Stimulated activated CD8-positive, alpha-beta memory T cell treated with anti-CD3 and anti-CD28 coated beads, Interleukin-7, amount 100 ng/mL, for 4 hours (primary cell): Measurements from ENCODE around the gene DTNB.

Experiments
- DNase-seq, 2 donors: peaks; one replicate each; pipeline ENCODE4 v3.0.0-alpha.2; 2020; ENCODE audit warnings: low read depth in 2 of 2

The DTNB gene

DNA sequence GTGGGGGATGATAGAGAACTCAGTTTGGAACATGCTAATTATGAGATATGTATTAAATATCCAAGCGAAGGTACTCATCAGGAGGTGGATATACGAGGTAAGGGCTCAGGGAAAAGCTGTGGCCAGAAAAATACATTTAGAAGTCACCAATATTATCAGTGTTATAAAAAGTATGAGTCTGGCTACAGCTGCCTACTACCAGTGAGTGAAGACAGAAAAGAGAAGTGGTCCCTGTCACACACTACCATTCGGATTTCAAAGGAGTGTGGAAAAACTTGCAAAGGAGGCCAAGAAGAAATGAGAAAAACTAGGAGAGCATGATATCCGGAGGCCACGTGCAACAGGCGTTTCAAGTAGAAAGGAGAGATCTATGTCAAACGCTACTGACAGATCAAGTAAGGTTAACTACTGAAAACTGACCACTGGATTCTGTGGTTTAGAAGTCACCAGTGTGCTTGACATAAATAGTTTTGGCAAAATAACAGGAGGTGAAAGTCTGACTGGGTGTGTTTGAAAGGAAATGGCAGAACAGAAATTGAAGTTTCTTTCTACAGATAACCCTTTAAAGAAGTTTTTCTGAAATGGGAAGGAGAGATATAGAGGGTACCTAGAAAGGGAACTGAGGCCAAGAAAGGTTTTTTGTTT is 213.0 kb downstream of the DTNB start:
- no peak for DNase-seq

DNA sequence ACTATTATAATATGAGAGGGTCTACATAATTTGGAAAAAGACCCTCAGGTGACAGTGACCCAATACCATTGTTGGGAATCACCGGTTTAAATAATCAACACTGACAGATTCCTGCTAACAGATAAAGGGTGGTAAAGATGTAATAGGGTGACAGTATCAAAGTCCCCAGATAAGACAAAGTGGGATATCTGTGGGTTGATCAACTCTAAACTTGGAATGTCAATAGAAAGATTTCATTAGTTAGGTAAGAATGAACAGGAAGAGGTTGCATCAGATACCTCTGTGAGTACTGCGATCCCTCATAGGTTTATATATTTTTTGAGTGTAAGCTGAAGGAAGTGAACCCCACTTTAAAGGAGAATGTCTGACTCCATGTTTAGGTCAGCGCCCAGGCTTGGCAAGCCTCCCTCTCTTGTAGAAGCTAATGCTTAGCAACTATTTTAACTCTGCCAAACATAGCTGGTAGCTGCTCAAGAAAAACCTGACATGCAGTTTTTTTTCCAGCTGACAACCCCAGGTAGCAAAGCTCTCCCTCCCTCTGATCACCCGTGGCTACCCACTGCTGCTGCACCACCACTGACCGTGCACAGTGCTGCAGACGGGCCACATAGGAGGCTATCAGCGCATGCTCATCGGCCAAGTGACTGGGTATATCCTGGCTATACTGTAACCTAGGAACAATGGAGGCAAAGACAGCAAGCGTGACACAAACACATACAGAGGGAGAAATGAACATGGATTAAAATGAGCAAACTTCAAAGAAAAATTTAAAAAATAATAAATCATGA is 218.4 kb downstream of the DTNB start:
- DNase-seq = no peak

DNA sequence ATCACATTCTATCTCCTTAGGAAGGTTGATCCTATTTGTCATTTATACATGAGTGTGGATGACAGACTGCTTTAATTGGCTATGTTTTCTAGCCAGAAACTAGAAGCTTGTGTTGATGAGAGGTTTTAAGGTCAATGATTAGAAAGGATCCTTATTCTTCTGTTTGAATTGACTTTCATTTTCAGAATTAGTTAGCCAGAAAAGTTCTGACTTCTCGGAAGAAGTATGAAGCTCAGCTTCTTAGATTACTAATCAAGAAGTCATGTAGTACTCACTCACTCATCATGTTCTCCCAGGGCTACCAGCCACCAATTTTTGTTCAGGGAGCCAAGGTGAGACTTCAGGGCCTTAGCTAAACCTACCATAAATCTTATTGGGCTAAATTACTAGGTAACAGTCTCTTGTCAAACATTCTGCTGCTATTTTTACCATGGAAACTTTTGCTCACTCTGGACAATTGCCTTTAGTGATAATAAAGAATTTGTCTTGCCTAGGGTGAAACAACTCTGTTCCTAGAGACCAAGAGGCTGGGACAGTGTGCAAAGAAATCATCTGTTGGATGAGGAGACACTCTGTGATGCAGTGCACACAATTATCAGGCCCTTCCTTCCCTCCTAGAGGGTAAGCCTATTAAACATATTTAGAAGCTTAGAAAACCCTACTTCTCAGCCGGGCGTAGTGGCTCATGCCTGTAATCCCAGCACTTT is 220.0 kb downstream of the DTNB start:
- no peak for DNase-seq

DNA sequence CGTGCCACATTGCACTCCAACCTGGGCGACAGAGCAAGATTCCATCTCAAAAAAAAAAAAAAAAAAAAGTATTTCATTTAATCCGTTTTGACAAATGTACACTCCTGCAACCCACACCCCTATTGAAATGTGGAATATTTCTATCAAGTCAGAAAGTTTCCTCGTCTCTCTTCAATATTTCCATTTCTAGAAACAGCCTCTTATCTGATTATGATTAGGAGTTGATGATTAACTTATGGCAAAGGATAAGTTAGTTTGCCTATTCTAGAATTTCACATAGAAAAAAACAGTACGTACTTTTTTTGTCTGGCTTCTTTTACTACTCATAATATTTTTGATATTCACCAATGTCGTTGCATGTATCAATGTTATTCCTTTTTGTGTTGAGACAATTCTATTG is 224.6 kb downstream of the DTNB start:
- DNase-seq = no peak

DNA sequence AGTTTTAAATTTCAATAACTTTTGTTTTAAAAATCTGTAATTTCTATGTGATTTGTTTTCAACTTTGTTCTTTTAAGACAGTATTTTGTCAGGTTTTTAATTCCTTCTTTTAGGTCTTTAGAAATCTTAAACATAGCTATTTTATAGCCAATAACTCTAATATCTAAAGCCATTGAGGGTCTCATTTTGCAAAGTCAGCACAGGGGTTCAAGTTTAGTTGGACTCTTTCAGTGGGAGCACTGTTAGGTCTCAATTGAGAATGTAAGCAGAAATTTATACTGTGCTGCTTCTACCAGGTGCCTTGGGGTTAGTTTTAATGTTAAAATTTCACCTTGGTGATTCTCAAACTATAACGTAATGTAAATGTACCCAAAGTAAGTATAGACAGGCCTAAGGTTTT is 226.4 kb downstream of the DTNB start:
- DNase-seq = no peak

DNA sequence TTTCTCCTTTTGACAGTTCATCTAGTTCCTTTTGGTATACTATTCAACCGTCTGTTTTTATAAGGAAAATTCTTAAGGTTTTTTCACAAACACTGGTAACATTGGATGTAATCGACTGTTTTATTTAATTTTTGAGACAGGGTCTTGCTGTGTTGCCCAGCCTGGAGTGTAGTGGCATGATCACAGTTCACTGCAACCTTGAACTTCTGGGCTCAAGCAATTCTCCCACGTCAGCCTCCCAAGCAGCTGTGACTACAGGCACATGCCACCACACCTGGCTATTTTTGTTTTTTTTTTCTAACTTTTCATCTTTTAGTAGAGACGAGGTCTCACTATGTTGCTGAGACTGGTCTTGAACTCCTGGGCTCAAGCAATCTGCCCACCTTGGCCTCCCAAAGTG is 227.3 kb downstream of the DTNB start:
- DNase-seq = no peak

DNA sequence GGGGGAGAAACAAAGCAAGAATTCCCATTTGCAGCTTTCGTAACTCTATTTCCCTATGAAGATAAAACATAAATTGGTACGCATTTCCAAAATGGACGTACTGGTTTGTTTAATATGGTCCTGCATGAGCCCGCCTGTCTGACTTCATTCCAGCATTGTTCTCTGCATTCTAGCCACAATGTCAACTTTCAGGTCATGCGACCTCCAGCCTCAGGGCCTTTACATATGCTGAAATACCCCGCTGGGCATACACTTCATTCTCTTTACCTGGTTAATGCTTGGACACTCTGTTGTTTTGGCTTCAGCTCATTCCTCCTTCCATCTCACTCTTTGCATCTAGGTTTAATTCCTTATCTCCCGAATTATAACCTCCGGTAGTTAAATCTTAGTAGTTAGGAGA is 227.9 kb downstream of the DTNB start:
- no peak for DNase-seq

DNA sequence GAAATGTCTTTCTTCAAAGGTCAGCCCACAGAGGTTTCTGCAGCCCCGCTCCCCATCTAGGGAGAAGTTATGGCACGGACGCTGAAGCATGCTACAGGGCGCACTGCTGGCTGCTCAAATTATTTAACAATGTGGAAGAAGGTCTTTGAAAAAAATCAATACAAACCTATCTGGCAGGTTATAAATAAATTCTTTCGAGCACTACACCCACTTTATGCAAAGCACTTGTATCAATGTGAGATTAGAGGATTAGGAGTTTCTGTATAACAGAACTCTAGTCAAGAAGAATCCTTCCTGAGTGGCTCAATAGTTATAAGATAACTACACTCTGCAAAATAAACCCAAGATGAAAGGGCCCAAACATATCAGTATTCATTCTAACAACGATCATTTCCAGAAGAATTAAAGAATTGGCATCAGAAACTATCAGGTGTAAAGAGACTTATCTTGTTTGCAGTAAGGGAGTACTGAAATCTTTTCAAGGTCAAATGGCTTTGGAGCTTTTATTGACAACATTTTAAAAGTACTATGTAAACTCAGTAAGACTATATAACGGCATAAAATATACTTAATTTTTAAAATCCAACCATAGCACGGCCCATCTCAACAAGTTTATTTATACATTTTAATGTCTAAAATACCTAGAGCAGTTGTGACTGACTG is 228.6 kb downstream of the DTNB start:
- DNase-seq = no peak

DNA sequence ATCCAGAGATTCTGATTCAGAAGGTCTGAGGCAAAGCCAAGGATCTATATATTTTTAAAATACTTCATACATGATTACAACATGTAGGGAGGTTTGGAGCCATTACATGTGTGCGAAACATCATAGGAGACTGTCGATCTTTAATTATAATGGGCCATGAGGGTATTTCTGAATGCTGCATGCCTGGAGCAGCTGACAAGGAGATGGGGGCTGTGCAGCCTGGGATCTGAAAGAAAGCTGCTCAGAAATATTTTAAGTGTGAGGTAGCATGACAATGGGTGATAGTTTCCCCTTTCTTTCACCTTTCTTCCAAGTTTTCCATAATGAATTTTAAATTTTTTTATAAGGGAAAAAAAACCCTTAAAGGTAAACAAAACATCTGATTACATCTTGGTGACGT is 229.6 kb downstream of the DTNB start:
- no peak for DNase-seq

DNA sequence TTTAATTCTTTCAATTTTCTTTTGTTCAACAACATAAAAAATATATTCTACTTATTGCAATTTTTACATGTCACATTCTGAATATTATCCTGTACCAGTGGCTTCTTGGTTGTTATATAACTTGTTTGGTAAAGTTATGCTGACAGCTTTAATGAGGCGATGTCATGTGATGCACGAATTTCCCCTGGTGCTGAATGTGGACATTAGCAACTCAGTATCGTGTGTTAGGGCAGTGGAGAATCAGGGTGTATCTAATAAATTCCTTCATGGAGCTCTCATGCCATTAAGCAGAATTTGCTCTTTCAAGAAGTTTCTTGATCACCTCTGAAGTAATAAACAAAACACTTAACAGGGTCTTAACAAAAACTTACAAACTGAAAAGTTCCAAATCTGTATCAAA is 232.0 kb downstream of the DTNB start:
- no peak for DNase-seq

DNA sequence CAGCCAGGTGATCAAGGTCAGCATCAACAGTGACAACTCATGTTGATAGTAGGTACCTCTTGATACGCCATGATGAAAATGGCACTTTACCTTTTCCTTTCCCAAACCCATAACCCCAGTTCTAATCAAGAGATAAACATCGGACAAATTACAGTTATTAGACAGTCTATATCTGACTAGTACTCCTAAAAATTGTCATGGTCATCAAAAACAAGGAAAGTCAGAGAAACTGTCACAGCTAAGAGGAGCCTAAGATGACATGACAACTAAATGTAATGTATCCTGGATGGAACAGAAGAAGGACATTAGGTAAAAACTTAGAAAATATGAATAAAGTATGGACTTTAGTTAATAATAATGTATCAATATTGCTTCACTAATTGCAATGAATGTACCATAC is 234.6 kb downstream of the DTNB start:
- no peak for DNase-seq

DNA sequence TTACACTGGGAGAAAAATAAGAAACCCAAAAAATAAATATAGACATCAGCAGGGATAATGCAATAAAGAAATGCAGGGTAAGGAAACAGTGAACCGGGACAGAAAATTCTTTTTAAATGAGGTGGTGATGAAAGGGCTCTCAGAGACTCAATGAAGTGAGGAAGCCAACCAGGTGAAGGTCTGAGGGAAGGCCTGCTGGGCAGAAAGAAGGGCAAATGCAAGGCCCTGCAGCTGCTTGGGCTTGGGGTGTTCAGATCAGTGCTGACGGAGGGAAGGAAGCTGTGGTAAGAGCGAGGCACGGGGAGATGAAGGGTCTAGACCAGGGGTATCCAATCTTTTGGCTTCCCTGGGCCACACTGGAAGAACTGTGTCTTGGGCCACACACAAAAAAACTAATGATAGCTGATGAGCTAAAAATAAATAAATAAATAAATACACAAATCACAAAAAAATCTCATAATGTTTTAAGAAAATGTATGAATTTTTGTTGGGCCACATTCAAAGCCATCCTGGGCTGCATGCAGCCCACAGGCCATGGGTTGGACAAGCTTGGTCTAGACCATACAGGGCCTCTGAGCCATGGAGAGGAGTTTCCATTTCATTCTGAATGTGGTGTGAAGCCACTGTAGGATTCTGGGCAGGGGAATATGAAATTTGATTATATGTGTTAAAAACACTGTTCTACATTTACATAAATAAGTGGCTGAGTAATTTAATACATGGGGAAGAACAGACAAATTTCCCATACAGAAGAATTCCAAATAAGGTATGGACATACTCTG is 235.3 kb downstream of the DTNB start:
- no peak for DNase-seq

DNA sequence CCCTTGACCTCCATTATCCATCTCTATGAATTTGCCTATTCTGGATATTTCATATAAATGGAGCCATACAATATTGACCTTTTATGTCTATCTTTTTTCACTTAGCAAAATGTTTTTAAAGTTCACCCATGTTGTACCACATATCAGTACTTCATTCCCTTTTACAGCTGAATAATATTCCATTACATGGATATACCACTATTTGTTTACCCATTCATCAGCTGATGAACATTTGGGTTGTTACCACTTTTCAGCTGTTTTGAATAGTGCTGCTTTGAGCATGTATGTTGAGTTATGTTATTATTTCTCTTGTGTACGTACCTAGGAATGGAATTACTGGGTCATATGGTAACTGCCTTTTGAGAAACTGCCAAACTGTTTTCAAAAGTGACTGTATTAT is 238.0 kb downstream of the DTNB start:
- no peak for DNase-seq

DNA sequence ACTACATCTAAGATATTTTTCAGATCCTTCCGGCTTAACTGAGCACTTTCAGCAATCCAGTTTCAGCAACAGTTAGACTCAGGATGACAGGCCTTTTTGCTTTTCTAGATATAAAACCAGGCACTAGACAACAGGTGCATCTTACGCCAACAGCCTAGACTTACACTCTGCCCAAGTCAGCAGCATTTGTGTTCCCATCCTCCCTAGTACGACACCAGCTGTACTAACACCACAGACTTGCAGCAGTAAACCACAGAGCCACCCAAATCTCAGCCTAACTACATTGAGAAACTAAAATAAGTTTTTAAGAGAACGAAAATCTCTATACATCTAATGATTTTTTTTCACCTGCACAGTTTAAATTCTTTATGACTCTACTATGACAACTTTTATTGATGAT is 241.8 kb downstream of the DTNB start:
- no peak for DNase-seq

DNA sequence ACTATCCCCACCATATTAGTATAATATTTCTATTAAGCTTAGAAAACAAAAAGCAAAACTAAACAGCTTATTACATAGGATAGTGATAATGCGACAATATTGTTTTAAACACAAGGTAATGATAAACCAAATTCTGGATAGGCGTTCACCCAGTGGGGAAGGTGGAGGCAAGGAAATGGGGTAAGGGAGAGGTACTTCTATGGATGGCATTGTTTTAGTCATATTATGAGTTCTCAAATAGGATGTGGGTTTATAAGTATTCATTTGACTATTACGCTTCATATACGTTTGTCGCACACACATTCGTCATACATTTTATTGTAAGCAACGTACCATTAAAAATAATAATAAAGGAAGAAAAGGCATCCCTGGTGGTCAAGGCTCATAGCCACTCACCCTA is 242.8 kb downstream of the DTNB start:
- no peak for DNase-seq

DNA sequence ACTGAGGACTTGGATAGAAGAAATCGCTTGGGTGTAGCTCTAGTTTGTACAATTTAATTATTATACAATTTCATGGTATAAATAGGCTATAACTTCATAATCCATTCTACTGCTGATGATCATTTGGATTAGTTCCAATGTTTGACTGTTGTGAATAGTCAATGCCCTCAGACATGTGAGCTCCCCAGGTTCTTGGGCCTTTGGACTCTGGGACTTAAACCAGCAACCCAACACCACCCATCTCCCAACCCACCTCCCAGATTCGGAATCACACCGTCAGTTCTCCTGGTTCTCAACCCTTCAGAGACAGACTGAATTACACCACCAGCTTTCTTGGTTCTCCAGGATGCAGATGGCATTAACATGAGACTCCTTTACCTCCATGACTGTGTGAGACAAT is 247.1 kb downstream of the DTNB start:
- DNase-seq = no peak

DNA sequence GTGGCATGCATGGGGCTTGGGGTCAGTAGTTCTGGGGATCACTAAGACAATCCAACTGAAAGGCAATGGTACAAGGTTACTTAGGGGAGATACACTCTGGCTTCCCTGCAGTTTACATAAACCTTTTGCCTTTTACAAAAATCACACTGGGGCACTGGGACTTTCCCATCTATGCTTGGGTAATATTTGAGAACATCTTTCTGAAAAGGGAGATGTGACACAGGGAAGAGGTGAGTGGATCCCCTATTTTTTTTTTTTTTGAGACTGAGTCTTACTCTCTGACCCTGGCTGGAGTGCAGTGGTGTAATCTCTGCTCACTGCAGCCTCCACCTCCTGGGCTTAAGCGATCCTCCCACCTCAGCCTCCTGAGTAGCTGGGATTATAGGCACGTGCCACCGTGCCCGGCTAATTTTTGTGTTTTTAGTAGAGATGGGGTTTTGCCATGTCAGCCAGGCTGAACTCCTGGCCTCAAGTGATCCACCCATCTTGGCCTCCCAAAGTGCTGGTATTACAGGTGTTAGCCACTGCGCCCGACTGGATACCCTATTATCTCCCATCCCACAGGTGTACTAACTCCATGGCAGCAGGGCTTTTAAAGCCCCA is 248.8 kb downstream of the DTNB start:
- no peak for DNase-seq

DNA sequence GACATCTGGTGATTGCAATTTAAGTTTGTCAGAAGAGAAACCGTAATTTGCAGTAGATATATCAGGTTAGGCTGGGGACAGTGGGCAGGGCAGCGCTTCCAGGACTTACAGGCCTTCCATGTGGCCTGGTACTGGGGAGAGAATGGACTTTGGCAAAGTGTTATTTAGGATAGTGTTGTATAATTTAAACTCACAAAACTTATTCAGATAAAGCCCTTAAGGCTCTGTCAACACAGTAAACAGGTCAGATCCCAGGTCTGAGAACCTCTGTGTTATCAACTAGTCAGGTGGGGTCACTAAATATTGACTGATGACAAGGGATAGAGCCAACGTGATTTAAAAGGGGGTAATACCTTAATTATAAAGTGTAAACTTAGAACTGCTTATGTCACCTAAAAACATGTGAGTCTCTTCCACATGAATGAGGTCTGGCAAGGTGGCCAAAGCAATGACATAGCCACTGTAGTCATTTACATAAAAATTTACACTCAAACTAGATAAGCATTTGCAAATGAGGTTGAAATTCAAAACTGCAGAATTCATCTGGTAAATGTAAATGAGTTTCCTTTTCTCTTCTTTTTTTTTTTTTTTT is 251.5 kb downstream of the DTNB start:
- DNase-seq = no peak

DNA sequence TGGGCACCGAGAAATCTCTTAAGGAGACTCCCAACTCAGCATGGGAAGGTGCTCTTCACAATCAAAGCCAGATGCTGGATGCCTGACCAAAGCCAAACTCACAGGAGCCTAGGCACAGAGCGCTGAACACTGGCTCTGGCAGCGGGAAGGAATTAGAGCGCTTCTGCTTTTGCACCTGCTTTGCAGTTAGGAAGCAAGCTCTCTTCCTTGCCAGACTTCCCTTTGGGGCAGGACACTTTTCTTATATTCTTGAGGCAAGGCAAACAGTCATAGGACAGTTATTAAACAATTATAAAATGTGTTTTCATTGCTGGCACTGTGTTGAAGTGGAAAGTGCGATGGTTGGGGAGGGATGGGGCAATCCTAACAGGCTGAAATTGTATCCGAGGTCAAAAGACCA is 252.1 kb downstream of the DTNB start:
- DNase-seq = no peak

DNA sequence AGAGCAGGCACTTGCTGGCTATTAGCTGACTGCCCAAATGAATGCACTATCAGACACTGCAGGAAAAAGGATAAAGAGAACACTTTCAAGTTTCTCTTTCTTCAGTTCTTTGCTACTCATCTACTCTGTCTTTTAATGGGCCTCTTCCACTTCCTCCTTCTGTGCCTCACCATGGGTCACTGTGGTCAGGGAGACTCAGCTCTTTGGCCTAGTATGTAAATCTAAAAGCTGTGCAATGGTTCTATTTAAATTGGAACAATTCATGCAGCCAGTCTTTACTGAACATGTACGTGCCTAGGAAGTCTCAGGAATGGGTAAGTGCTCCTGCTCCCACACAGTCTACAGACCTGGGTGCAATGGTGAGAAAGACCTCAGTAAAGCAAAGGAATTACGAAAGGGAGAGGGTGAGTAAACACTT is 252.5 kb downstream of the DTNB start:
- no peak for DNase-seq

DNA sequence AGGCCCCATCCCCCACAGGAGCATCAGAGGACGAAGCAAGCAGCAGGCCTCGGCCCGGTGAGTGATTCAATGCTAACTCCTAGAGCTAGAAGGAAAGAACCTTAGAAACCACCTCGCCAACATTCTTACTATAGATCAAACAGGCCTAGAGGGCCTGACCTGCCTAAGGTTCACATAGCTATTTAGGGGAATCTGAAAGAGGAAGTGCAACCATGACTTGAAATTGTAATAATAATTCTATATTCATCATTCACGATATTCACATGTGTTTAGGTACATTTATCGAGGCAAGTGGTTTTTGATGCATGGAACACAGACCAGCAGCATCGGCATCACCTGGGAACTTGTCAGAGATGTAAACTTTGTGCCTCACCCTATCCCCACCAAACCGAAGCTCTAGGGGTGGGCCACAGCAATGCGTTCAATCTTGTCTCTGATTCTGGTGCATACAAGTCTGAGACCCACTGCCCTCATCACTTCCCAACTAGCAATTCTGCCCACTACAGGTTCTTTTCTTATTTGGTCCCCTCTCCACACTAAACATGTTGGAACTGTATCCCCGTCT is 253.6 kb downstream of the DTNB start:
- no peak for DNase-seq
